Stimulated activated CD8-positive, alpha-beta memory T cell treated with anti-CD3 and anti-CD28 coated beads, Interleukin-15, amount 100 ng/mL, for 1 hour (primary cell): Measurements from ENCODE around the gene RETN.

ENCODE experiments used
- DNase-seq: peaks from one replicate; pipeline ENCODE4 v3.0.0-alpha.2; 2020; ENCODE audit warnings: low read depth

RETN gene

GRCh38 chr19:7657131-7657751 lies 11.6 kb upstream of the RETN start:
- no peak for DNase-seq

- DNase-seq, result no peak
Measured at GRCh38 chr19:7658219-7658686, 10.6 kb upstream of the RETN start.

- DNase-seq, result no peak
Measured at GRCh38 chr19:7661744-7662538, 6.9 kb upstream of the RETN start.

- no peak for DNase-seq
Measured at GRCh38 chr19:7662657-7663056, 6.2 kb upstream of the RETN start.

GRCh38 chr19:7663706-7664105 lies 5.1 kb upstream of the RETN start:
- no peak for DNase-seq

- no peak for DNase-seq
Measured at GRCh38 chr19:7665076-7665475, 3.8 kb upstream of the RETN start.

- no peak for DNase-seq
Measured at GRCh38 chr19:7669641-7670040, 792 bp downstream of the RETN start.

GRCh38 chr19:7670150-7670783 lies 1.4 kb downstream of the RETN start:
- DNase-seq, result no peak

GRCh38 chr19:7670790-7671189 lies 1.9 kb downstream of the RETN start:
- DNase-seq, result no peak

GRCh38 chr19:7672522-7672921 lies 3.7 kb downstream of the RETN start:
- no peak for DNase-seq

- no peak for DNase-seq
Measured at GRCh38 chr19:7674010-7675005, 5.5 kb downstream of the RETN start.

GRCh38 chr19:7676376-7676775 lies 7.5 kb downstream of the RETN start:
- no peak for DNase-seq

- no peak for DNase-seq
Measured at GRCh38 chr19:7676854-7677253, 8.0 kb downstream of the RETN start, which contains the start of gene MCEMP1. MCEMP1 (plus strand) TSS chr19:7677090; CDS start chr19:7677121, 31 bp downstream.

GRCh38 chr19:7677669-7678311 lies 8.9 kb downstream of the RETN start:
- DNase-seq, result no peak

- DNase-seq, result peak; percentile 41
Measured at GRCh38 chr19:7678971-7679751, 10.3 kb downstream of the RETN start.

GRCh38 chr19:7679771-7680605 lies 11.1 kb downstream of the RETN start:
- no peak for DNase-seq

- DNase-seq, result peak; percentile 63
Measured at GRCh38 chr19:7680606-7681339, 11.9 kb downstream of the RETN start, which contains the start of gene TRAPPC5. TRAPPC5 (plus strand) TSS chr19:7680833; CDS start chr19:7682254, 1,421 bp downstream.

GRCh38 chr19:7681340-7682174 lies 12.7 kb downstream of the RETN start:
- DNase-seq, result peak; percentile 66
